IPS-15b (cell line): ENCODE data around the gene HSD17B3.

Experiments used
- H3K27me3 ChIP-seq: one replicate; pipeline ENCODE4 v1.6.1; 2013; ENCODE audit warnings: low read length; ENCODE audit not compliant: control insufficient read depth, insufficient read depth
- H3K36me3 ChIP-seq: one replicate; pipeline ENCODE4 v1.6.1; 2013; ENCODE audit warnings: low read length; ENCODE audit not compliant: control insufficient read depth, insufficient read depth
- H3K4me1 ChIP-seq: one replicate; pipeline ENCODE4 v1.6.1; 2013; ENCODE audit warnings: mild to moderate bottlenecking, low read length; ENCODE audit not compliant: control insufficient read depth, insufficient read depth
- H3K4me3 ChIP-seq: one replicate; pipeline ENCODE4 v1.5.1; 2013; ENCODE audit warnings: low read depth, low read length
- H3K9ac ChIP-seq: one replicate; pipeline ENCODE4 v1.6.1; 2013; ENCODE audit warnings: low read depth, mild to moderate bottlenecking, low read length
- H3K9me3 ChIP-seq: one replicate; pipeline ENCODE4 v1.6.1; 2013; ENCODE audit warnings: mild to moderate bottlenecking, low read length; ENCODE audit not compliant: control insufficient read depth, insufficient read depth

HSD17B3 gene

GRCh38 chr9:96302021-96302420, at the start of gene HSD17B3:
Gene HSD17B3 (minus strand): TSS chr9:96302176. CDS start chr9:96302104, 72 bp downstream.
- Histone ChIP-seq H3K4me1 (peaks cover 2% of the 10 kb centered on the region), H3K9ac (no peak within 1 kb of the TSS), H3K27me3 (no peaks in the 10 kb centered on the region), H3K36me3 (no peaks in the 10 kb centered on the region), H3K4me3 (no peak within 1 kb of the TSS), H3K9me3 (no peaks in the 10 kb centered on the region)

- Histone ChIP-seq H3K36me3 (no peaks in the 10 kb centered on the region), H3K9me3 (no peaks in the 10 kb centered on the region), H3K4me3 (no peak overlapping the region), H3K27me3 (no peaks in the 10 kb centered on the region), H3K4me1 (peaks cover 5% of the 10 kb centered on the region), H3K9ac (no peak overlapping the region)
Measured at GRCh38 chr9:96350866-96351265, 48.9 kb upstream of the HSD17B3 start.

GRCh38 chr9:96348261-96348660, 46.3 kb upstream of the HSD17B3 start:
- Histone ChIP-seq H3K27me3 (no peaks in the 10 kb centered on the region), H3K4me1 (peaks cover 27% of the 10 kb centered on the region), H3K9ac (no peak overlapping the region), H3K4me3 (no peak overlapping the region), H3K9me3 (no peaks in the 10 kb centered on the region), H3K36me3 (no peaks in the 10 kb centered on the region)

GRCh38 chr9:96345551-96345950, 43.6 kb upstream of the HSD17B3 start:
- Histone ChIP-seq H3K27me3 (no peaks in the 10 kb centered on the region), H3K36me3 (no peaks in the 10 kb centered on the region), H3K9ac (no peak overlapping the region), H3K4me3 (no peak overlapping the region), H3K4me1 (peaks cover 29% of the 10 kb centered on the region), H3K9me3 (no peaks in the 10 kb centered on the region)

GRCh38 chr9:96344458-96345180, 42.6 kb upstream of the HSD17B3 start:
- no peak overlapping the region for H3K9ac ChIP-seq
- H3K4me3 ChIP-seq: no peak overlapping the region
- H3K27me3 ChIP-seq: no peaks in the 10 kb centered on the region
- peaks cover 32% of the 10 kb centered on the region for H3K4me1 ChIP-seq
- no peaks in the 10 kb centered on the region for H3K9me3 ChIP-seq
- no peaks in the 10 kb centered on the region for H3K36me3 ChIP-seq

- Histone ChIP-seq H3K9me3 (no peaks in the 10 kb centered on the region), H3K27me3 (no peaks in the 10 kb centered on the region), H3K4me3 (no peak overlapping the region), H3K36me3 (no peaks in the 10 kb centered on the region), H3K4me1 (peaks cover 32% of the 10 kb centered on the region), H3K9ac (no peak overlapping the region)
Measured at GRCh38 chr9:96343515-96344360, 41.8 kb upstream of the HSD17B3 start.

GRCh38 chr9:96342571-96343245, 40.7 kb upstream of the HSD17B3 start:
- H3K4me3 ChIP-seq: no peak overlapping the region
- H3K9me3 ChIP-seq: no peaks in the 10 kb centered on the region
- no peaks in the 10 kb centered on the region for H3K27me3 ChIP-seq
- H3K4me1 ChIP-seq: peaks cover 32% of the 10 kb centered on the region
- H3K36me3 ChIP-seq: no peaks in the 10 kb centered on the region
- H3K9ac ChIP-seq: no peak overlapping the region

- Histone ChIP-seq H3K4me1 (peaks cover 26% of the 10 kb centered on the region), H3K27me3 (no peaks in the 10 kb centered on the region), H3K9me3 (no peaks in the 10 kb centered on the region), H3K9ac (no peak overlapping the region), H3K36me3 (no peaks in the 10 kb centered on the region), H3K4me3 (no peak overlapping the region)
Measured at GRCh38 chr9:96340707-96341106, 38.7 kb upstream of the HSD17B3 start.

GRCh38 chr9:96338299-96338698, 36.3 kb upstream of the HSD17B3 start:
- Histone ChIP-seq H3K36me3 (no peaks in the 10 kb centered on the region), H3K27me3 (no peaks in the 10 kb centered on the region), H3K9me3 (no peaks in the 10 kb centered on the region), H3K9ac (no peak overlapping the region), H3K4me1 (peaks cover 6% of the 10 kb centered on the region), H3K4me3 (no peak overlapping the region)

- H3K9me3 ChIP-seq: no peaks in the 10 kb centered on the region
- H3K4me3 ChIP-seq: no peak overlapping the region
- no peaks in the 10 kb centered on the region for H3K4me1 ChIP-seq
- no peak overlapping the region for H3K9ac ChIP-seq
- no peaks in the 10 kb centered on the region for H3K27me3 ChIP-seq
- no peaks in the 10 kb centered on the region for H3K36me3 ChIP-seq
Measured at GRCh38 chr9:96333958-96334357, 32.0 kb upstream of the HSD17B3 start.

- H3K9me3 ChIP-seq: no peaks in the 10 kb centered on the region
- H3K4me3 ChIP-seq: no peak overlapping the region
- no peaks in the 10 kb centered on the region for H3K4me1 ChIP-seq
- H3K9ac ChIP-seq: no peak overlapping the region
- H3K36me3 ChIP-seq: no peaks in the 10 kb centered on the region
- no peaks in the 10 kb centered on the region for H3K27me3 ChIP-seq
Measured at GRCh38 chr9:96331236-96331947, 29.4 kb upstream of the HSD17B3 start.
